Glutamatergic neuron (in vitro differentiated cells): ENCODE data around the gene CCK. TPM values are rescaled to one million over a fixed set of nuclear protein-coding genes. Genes with fewer than 3 reads are reported as not detected.

Source experiments
- DNase-seq: peaks from one replicate; pipeline ENCODE4 v3.0.0; 2022
- H3K27ac Mint-ChIP-seq: one replicate; pipeline ENCODE4 v1.8.0; 2020; ENCODE audit warnings: mild to moderate bottlenecking, mixed read lengths, inconsistent platforms; ENCODE audit not compliant: unreplicated experiment
- H3K27me3 Mint-ChIP-seq: one replicate; pipeline ENCODE4 v1.8.0; 2020; ENCODE audit warnings: mild to moderate bottlenecking, moderate library complexity, mixed read lengths, inconsistent platforms; ENCODE audit not compliant: unreplicated experiment
- H3K36me3 Mint-ChIP-seq: one replicate; pipeline ENCODE4 v1.8.0; 2020; ENCODE audit warnings: mild to moderate bottlenecking, mixed read lengths, inconsistent platforms; ENCODE audit not compliant: unreplicated experiment
- H3K4me1 Mint-ChIP-seq: one replicate; pipeline ENCODE4 v1.8.0; 2020; ENCODE audit warnings: mild to moderate bottlenecking, low read depth, mixed read lengths, inconsistent platforms; ENCODE audit not compliant: unreplicated experiment
- H3K4me3 Mint-ChIP-seq: one replicate; pipeline ENCODE4 v1.8.0; 2020; ENCODE audit warnings: mild to moderate bottlenecking, mixed read lengths, inconsistent platforms; ENCODE audit not compliant: unreplicated experiment
- H3K9me3 Mint-ChIP-seq: one replicate; pipeline ENCODE4 v1.8.0; 2020; ENCODE audit warnings: mild to moderate bottlenecking, moderate library complexity, mixed read lengths, inconsistent platforms; ENCODE audit not compliant: unreplicated experiment
- total RNA-seq: library from RNA; stranded (reverse); fragmentation: NEBNext Ultra II Directional; extraction: Animal tissue kit (Norgen Biotek cat#: 25700); gene quantifications from one replicate; pipeline ENCODE4 v1.2.1, GENCODE V29; 2021; ENCODE audit not compliant: unreplicated experiment
- TF ChIP-seq, protein P1 (sequence below): fragments of 200-600 bp; sonication (generic); IDR thresholded peaks from one replicate; pipeline ENCODE4 v1.5.0; 2021; ENCODE audit not compliant: partially characterized antibody, unreplicated experiment

CCK gene
- total RNA-seq, 1 donor from 2014 or later = not detected

DNA sequence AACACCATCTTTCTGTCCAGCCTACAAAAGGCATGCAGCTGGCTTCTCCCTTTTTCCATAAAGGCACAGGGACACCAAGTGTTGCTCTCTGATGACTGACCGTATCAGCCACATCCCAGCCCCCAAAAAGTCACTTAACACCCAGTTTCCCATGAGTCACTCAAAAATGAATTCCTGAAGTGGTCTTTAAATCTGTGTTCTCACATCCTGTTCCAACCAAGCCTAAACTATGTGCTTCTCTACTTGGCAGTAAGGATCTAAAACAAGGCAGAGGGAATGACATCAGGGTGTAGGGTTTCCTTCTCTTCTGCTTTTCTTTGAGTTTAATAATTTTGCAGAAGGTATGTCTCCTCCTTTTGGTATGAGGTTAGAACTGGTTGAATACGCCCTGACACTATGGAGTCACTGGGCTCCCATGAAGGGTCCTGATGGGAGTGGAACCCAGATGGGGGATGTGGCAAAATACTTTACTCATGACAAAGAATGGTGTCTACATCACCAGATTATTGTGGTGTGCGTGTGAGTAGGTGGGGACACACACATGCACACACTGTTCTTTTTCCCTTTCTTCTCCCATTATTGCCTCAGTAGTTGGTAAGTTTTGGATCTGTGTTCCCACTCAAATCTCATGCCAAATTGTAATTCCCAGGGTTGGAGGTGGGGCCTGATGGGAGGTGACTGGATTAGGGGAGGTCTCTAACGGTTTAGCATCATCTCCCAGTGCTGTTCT is 35.6 kb upstream of the CCK start:
- peaks cover 3% of the 10 kb centered on the region for H3K9me3 Mint-ChIP-seq
- no peak overlapping the region for H3K27ac Mint-ChIP-seq
- H3K36me3 Mint-ChIP-seq = peaks cover 10% of the 10 kb centered on the region
- H3K27me3 Mint-ChIP-seq = peaks cover 3% of the 10 kb centered on the region
- no peak overlapping the region for H3K4me3 Mint-ChIP-seq
- no peak for DNase-seq
- peaks cover 6% of the 10 kb centered on the region for H3K4me1 Mint-ChIP-seq
- TF ChIP-seq, protein P1, sequence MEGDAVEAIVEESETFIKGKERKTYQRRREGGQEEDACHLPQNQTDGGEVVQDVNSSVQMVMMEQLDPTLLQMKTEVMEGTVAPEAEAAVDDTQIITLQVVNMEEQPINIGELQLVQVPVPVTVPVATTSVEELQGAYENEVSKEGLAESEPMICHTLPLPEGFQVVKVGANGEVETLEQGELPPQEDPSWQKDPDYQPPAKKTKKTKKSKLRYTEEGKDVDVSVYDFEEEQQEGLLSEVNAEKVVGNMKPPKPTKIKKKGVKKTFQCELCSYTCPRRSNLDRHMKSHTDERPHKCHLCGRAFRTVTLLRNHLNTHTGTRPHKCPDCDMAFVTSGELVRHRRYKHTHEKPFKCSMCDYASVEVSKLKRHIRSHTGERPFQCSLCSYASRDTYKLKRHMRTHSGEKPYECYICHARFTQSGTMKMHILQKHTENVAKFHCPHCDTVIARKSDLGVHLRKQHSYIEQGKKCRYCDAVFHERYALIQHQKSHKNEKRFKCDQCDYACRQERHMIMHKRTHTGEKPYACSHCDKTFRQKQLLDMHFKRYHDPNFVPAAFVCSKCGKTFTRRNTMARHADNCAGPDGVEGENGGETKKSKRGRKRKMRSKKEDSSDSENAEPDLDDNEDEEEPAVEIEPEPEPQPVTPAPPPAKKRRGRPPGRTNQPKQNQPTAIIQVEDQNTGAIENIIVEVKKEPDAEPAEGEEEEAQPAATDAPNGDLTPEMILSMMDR = no peak

DNA sequence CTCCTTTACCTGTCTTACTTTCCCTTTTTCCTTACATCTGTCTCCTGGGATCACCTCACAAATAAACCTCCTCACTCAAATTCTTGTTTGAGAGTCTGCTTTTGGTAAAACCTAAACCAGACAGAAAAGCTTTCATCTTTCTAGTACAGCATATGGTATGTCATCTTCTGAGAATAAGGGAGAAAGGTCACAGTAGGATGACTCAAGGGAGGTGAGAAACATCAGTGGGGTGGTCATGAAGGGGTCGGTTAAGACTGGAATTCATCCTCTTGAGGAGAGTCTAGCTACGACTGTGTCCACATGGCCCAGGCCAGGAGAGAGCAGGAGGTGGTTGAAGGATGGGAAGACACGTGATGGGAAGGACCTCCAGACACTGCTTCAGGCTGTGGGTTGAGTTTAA is 34.8 kb upstream of the CCK start:
- TF ChIP-seq, protein P1 = no peak
- Mint-ChIP-seq H3K4me1 (peaks cover 6% of the 10 kb centered on the region), H3K4me3 (no peak overlapping the region), H3K27ac (no peak overlapping the region), H3K27me3 (peaks cover 3% of the 10 kb centered on the region), H3K9me3 (peaks cover 3% of the 10 kb centered on the region), H3K36me3 (peaks cover 10% of the 10 kb centered on the region)
- no peak for DNase-seq

DNA sequence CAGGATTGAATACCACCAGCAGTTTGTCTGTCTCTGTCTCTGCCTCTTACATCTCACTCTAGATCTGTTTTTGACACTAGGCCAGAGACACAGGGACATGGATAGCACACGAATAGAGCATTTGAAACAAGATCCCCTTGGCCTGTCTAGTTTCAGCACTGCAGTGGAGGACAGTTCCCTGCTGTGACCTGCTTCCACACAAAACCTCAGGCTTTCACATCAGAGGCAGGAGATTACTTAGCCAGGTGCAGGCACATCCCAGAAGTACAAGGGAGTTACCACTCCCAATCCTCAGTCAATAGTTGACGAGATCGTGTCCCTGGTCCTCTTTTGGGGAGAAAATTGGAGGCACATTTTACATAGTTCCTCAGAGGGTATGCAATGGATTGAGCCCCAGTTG is 34.0 kb upstream of the CCK start:
- no peak overlapping the region for H3K27ac Mint-ChIP-seq
- peaks cover 10% of the 10 kb centered on the region for H3K36me3 Mint-ChIP-seq
- H3K9me3 Mint-ChIP-seq = peaks cover 3% of the 10 kb centered on the region
- DNase-seq = no peak
- TF ChIP-seq, protein P1 = no peak
- H3K4me1 Mint-ChIP-seq = peaks cover 5% of the 10 kb centered on the region
- H3K27me3 Mint-ChIP-seq = peaks cover 3% of the 10 kb centered on the region
- no peak overlapping the region for H3K4me3 Mint-ChIP-seq

DNA sequence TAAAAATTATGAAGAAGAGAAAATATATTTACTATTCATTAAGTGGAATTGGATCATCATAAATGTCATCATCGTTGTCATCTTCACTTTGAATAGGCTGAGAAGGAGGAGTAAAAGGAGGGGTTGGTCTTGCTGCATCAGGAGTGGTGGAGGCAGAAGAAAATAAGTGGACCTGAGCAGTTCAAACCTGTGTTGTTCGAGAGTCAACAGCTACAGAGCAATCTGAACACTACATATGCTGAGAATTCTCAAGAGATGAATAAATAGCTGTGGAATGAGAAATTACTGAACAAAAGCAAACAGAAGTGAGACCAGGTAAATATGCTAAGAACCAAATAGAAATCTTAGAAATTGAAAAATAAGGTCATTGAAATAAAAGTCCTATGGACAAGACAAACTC is 32.3 kb upstream of the CCK start:
- peaks cover 15% of the 10 kb centered on the region for H3K36me3 Mint-ChIP-seq
- TF ChIP-seq, protein P1 = no peak
- no peak overlapping the region for H3K4me3 Mint-ChIP-seq
- peaks cover 3% of the 10 kb centered on the region for H3K9me3 Mint-ChIP-seq
- H3K4me1 Mint-ChIP-seq = no peaks in the 10 kb centered on the region
- peaks cover 3% of the 10 kb centered on the region for H3K27me3 Mint-ChIP-seq
- no peak for DNase-seq
- no peak overlapping the region for H3K27ac Mint-ChIP-seq

DNA sequence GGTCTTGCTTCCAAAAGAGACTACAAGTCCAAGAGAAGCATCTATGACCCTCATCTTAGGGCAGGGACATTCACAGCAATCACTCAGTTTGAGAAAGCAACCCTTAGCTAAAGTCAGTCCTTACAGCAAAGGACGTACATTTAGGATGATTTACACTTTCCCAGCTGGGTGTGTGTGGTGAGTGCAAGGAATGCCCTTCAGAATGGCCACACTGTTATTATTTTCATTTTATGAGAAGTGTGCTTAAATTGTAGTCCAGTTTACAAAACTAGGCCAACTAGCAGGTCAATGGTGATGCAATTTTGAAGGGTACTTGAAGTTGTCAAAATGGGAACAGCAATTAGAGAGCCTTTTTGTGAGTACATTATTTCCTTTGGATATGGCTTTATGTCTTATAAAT is 26.0 kb upstream of the CCK start:
- TF ChIP-seq, protein P1 = no peak
- Mint-ChIP-seq H3K9me3 (peaks cover 5% of the 10 kb centered on the region), H3K4me1 (peaks cover 1% of the 10 kb centered on the region), H3K27ac (no peak overlapping the region), H3K4me3 (no peak overlapping the region), H3K27me3 (peaks cover 3% of the 10 kb centered on the region), H3K36me3 (peaks cover 17% of the 10 kb centered on the region)
- no peak for DNase-seq
